Activated CD4-positive, alpha-beta T cell treated with anti-CD3 and anti-CD28 coated beads, Interleukin-10, Interleukin-2, amounts not matched to agents 100 ng/mL and 50 ng/mL, durations not matched to agents 16 hours and 8 hours (primary cell): ENCODE measurements around the gene PTCHD4.
"Not testable (repeated sequence)": the region's sequence is repeated elsewhere in the genome, so short reads cannot be mapped to it uniquely, and the experiment has no call there.

Experiments
- DNase-seq: peaks from one replicate; pipeline ENCODE4 v3.0.0-alpha.2; 2020

PTCHD4 gene

GRCh38 chr6:48111143-48111506 is at the start of gene PTCHD4:
PTCHD4 (minus strand) TSS chr6:48111197; CDS start chr6:48068957, 42,240 bp downstream.
- no peak for DNase-seq

GRCh38 chr6:48151142-48151541 is 40.1 kb upstream of the PTCHD4 start:
- no peak for DNase-seq

GRCh38 chr6:48150701-48151100 is 39.7 kb upstream of the PTCHD4 start:
- no peak for DNase-seq

GRCh38 chr6:48147051-48147450 is 36.1 kb upstream of the PTCHD4 start:
- no peak for DNase-seq

- no peak for DNase-seq
Observed at GRCh38 chr6:48144021-48144420, 33.0 kb upstream of the PTCHD4 start.

GRCh38 chr6:48141975-48142374 is 31.0 kb upstream of the PTCHD4 start:
- no peak for DNase-seq

GRCh38 chr6:48139818-48140614 is 29.0 kb upstream of the PTCHD4 start:
- no peak for DNase-seq

GRCh38 chr6:48136856-48137255 is 25.9 kb upstream of the PTCHD4 start:
- no peak for DNase-seq

- no peak for DNase-seq
Observed at GRCh38 chr6:48135323-48136084, 24.5 kb upstream of the PTCHD4 start.

GRCh38 chr6:48134246-48134645 is 23.2 kb upstream of the PTCHD4 start:
- DNase-seq, result no peak

- DNase-seq, result no peak
Observed at GRCh38 chr6:48123601-48124000, 12.6 kb upstream of the PTCHD4 start.

GRCh38 chr6:48121983-48122749 is 11.2 kb upstream of the PTCHD4 start:
- not testable (repeated sequence) for DNase-seq

GRCh38 chr6:48116699-48117645 is 6.0 kb upstream of the PTCHD4 start:
- DNase-seq, result no peak

GRCh38 chr6:48113130-48113529 is 2.1 kb upstream of the PTCHD4 start:
- DNase-seq, result no peak

GRCh38 chr6:48111575-48111974 is 578 bp upstream of the PTCHD4 start:
- no peak for DNase-seq

- DNase-seq, result no peak
Observed at GRCh38 chr6:48110436-48111142, 408 bp downstream of the PTCHD4 start.

- no peak for DNase-seq
Observed at GRCh38 chr6:48109944-48110343, 1.1 kb downstream of the PTCHD4 start.

GRCh38 chr6:48102476-48103195 is 8.4 kb downstream of the PTCHD4 start:
- DNase-seq, result not testable (repeated sequence)

- DNase-seq, result no peak
Observed at GRCh38 chr6:48101290-48101689, 9.7 kb downstream of the PTCHD4 start.

GRCh38 chr6:48100588-48100895 is 10.5 kb downstream of the PTCHD4 start:
- no peak for DNase-seq
